Right forelimb (tissue), 1 donor: ENCODE results near the gene MLXIP.

Experiments
- DNase-seq: peaks from one replicate; pipeline ENCODE4 v3.0.0-alpha.2; 2018

Gene MLXIP

DNA sequence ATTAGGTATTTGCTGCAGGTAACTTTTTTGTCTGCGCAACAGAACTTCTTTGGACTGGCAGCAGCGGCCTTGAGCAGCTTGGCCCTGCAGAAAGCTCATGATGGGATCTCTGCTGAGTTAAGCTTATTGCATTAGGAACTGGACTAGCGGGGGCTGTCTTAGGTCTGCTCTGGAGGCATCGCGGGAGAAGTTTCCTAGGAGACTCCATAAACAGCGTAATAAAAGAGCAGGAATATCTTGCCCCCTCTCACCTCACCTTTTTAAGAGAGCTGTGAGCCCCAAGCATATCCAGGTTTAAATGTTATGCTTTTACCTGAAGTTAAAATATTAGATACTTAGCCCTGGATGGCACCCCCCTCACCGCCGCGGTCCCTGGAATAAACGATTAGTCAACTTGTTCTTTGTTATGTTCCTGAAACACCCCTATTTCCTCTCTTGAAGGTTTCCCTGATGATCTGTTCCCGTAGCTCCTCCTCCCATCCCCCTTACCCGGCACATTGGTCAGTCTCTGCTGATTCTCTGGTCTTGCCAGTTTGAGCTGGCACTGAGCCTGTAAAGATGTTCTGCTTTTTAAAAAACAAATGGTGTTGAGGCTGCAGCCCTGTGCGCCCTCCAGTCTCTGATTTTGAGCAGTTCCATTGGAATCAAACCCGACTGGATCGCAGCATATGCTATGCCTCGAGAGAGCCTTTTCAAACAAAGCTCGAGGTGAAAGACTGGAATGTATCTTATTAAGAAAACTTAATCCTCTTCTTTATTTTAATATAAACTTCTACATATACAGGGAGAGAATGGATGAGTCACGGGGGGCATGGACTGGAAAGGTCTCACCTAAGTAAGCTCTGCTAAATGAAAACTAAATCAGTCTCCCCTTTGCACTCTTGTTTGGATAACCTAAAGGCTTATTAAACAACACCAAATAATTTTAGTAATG is 1.9 kb downstream of the MLXIP start:
- DNase-seq = no peak

DNA sequence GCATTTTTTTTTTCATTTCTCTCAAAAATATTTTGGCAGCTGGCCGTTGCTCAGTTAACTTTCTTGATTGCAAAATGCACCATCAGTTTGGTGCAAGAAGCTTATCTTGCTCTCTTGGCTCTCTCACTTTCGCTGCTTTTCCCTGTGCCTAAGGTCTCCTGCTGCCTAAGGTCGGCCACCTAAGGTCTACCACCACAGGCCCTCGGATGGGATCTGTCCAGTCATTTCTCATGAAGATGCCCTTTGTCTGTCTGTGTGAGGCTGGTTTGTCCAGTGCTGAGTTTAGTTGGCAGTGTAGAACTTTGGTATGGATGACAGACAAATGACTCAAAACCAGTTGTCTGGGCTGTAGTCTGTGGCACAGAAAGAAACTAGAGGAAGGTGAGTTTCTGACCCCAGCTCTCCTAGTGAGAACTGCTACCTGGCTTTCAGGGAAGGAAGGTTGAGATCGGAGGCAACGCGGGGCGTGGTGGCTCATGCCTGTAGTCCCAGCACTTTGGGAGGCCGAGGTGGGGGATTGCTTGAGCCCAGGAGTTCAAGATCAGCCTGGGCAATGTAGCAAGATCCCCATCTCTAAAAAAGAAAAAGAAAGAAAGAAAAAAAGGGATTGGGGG is 2.6 kb downstream of the MLXIP start:
- DNase-seq = no peak

DNA sequence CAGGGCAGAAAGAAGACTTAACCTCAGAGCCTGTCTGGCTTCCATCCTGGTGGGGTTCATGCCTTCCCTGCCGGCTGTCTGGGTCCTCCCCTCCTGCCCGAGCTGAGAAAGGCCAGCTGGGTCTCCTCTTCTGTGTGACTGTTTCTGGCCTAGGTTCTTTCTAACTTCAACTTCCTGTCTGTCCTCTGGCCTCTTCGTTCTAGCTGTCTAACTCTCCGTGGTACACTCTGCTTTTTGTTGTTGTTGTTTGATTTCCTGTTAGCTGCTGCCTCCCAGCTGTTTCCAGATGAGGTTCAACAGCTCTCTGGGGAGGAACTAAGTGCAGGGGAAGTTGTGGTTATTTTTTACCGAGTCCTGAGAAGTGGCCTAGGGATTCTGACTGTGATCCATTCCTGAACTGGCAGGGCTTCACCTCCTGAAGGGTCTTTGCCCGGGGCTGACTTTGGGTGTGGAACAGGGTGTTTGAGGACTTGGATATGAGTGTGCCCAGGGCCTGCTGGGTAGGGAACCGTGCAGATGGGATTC is 3.2 kb downstream of the MLXIP start:
- DNase-seq = no peak

DNA sequence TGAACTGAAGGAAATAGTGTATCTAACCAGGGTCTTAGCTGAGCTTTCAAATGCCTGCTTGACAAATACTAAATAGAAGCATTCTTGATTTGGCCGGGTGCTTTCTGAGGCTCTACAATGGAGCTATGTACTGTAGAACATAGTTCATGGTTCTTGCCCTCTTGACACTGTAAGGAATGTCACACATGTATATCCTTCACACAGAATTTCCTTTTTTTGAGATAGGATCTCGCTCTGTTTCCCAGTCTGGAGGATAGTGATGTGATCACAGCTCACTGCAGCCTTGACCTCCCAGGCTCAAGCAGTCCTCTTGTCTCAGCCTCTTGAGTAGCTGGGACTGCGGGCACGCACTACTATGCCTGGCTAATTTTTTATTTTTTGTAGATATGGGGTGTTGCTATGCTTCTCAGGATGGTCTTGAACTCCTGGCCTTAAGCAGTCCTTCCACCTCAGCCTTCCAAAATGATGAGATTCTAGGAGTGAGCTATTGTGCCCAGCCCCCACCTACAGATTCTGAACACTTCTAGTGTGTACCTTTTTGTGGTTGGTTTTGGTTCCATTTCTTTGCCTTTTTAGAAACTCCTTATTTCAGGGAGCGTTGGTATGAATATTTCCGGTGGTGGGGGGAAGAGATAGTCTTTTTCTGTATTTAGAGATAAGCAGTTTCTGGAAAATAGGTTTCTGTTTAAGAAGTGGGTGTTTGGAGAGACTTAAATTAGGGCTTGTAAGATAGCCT is 4.2 kb downstream of the MLXIP start:
- DNase-seq = no peak

DNA sequence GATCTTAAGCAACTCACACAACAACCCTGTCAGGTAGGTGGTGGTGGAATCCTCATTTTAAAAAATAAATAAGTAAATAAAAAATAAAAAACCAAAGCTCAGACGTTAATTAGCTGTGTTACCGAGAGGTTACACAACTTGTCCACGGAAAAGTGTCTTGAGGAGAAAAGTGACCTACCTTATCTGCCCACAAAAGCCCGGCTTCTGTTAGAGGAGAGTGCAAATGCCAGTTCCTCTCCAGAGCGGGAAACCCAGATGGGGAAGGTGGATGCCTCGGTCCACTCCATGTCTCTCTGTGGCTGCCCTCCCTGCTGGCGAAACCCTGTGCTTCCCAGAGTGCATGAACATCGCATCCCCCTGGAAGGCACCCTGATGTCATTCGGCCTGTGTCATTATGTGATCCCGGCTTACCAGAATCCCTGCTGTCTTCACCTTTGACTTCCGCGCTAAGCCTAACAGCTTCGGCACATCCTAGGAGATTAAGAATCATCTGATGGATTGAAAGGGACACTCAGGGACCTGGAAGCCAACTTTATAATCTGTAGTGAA is 6.4 kb downstream of the MLXIP start:
- DNase-seq = no peak

DNA sequence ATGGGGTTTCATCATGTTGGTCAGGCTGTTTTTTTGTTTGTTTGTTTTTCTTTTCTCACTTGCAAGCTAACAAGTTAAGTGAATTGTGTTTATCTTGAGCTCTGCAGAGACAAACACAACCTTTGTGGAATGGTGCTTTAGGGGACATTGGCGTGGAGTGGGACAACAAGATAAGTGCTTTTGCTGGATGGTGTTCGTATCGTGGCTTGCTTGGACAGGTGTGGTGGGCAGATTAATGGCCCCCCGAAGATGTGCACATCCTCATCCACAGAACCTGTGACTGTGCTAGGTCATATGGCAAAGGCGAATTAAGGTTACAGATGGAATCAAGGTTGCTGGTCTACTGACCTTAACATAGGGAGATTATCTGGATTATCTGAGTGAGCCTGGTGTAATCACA is 7.0 kb downstream of the MLXIP start:
- no peak for DNase-seq

DNA sequence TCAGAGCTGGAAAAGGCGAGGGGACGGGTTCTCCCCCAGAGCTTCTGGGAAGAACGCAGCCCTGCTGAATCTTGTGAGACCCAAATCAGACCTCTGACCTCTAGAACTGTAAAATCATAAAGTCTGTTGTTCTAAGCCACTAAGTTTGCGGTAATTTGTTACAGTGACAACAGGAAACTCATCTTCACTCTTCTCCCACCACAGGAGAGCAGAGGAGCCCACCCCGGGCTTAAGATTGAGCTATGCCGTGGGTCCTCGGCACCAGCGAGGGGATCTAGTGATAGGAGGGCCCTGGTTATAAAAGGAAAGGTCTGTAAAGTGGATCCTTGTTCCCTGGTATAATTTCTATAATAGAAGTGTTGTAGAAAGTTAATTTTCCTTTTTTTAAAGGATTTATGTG is 7.6 kb downstream of the MLXIP start:
- DNase-seq = no peak

DNA sequence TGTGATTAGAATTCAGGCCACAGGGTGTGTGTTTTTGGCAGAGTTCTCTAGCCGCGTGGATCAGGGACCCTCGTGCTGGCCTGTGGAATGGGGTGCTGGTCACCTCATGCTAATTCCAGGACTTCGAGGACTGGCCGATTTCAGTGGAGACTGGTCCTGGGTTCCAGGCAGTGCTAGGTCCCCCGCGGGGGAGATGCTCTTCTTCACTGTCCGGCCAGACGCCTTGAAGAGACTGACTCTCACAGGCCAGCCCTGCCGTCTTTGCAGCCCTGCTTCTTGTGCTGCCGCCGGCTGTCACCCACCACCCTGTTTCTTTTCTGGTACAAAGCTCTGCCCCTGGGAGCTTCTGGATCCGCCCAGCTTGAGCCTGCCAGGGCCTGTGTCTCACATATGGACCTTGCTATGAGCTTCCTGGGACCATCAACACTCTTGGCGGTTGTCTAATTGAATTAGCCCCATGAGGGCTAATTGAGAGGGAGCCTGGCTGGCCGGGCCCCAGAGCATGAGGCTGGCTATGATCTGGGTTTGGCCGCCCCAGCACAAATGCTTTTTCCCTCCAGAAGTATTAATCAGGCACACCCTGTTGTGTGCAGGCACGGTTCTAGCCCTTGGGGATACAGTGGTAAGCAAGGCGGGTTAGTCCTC is 8.2 kb downstream of the MLXIP start:
- DNase-seq = no peak

DNA sequence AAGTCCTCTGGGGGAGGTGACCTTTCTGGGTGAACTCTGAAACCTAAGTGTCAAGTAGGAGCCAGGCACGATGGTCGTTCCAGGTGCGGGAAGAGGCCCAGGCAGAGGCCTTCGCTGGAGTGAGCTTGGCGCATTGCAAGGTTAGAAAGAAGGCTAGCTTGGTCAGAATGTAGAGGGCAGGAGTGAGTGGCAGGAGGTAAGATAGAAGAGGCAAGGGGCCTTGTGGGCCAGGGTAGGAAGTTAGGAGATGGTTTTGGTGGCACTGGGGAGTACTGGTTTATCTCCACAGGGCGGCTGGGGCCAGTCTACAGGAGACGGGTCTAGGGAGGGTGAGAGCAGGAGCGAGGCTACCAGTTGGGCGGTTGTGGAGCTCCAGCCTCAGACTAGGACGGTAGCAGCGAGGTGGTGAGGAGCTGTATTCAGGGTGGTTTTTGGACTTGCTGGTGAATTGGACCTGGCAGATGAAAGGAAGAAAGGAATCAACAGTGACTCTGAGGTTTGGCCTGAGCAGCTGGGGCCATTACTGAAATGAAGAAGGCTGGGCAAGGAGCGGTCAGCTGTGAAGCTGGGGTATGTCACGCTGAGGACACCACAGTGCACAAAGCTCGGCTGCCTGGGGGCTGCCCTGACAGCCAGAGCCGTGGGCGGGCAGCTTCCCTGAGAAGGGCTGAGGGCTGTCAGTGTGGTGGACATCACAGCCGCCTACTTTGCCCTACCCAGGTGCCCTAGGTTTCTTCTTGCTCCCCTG is 9.0 kb downstream of the MLXIP start:
- DNase-seq = no peak

DNA sequence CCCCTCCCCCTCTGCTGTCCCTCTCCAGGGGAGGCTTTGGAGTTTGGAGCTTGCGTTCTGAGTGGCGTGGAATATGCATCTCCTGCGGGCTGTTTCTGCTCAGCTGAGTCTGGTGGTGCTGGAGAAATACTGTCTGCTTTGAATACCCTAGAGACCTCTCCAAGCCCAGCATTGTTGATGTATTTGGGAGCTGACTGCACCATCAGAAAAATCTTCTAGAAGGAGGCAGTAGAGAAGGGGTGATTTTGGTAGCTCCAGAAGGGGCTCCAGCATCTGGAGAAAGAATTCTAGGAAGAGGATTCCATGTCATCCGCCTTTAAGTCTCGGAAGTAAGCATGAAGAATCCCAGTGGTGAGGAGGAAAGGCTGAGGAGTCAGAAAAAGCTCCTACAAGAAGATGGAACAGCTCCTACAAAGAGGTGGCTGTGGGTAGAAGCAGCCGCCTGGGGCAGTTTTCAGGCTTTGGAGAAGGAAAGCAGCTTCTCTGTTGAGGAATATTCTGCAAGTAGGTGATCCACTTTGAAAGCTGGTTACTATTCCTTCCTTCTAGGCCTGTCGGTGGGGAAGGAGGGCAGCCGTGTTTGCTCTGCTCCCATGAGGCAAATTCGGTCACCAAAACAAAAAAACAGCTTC is 9.7 kb downstream of the MLXIP start:
- DNase-seq = no peak

DNA sequence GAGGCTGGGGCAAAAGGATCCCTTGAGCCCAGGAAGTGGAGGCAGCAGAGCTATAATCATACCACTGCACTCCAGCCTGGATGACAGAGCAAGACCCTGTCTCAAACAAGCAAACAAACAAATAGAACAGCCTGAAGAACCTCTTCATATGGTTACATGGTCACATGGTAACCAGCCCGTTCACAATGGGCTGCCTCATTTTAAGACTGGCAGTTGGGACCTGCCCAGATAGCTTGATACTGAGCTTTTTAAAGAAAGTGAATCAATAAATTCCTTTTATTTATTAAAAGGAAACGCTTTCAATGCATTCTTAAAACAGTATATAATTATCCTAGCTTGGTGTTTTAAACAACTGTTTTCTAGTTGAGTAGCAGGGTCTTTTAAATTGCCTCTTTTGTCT is 10.5 kb downstream of the MLXIP start:
- no peak for DNase-seq

DNA sequence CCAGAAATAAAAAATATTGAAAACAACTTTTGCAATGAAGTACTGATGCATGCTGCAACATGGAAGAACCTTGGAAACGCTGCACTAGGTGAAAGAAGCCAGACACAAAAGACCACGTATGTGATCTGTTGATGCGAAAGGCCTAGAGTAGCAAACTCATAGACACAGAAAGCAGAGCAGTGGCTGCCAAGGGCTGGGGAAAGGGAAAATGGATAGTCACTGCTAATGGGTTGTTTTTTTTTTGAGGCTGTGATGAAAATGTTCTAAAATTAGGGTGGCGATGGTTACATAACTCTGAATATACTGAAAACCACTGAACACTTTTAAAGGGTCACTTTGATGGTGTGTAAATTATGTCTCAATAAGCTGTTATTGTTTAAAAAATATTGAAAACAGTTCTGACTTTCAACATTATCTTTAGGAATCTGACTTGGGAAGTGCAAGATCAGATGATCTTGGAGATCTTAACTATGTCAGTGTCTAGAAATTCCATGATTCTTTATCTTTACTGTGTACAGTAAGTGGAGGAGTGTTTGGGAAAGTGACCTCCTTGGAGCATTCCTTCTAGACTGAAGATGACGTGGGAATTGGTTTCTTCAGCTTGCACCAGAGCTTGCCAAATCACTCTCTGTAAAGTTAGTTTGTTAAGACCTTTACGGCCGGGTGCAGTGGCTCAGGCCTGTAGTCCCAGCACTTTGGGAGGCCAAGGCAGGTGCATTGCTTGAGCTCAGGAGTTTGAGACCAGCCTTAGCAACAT is 12.4 kb downstream of the MLXIP start:
- DNase-seq = no peak

DNA sequence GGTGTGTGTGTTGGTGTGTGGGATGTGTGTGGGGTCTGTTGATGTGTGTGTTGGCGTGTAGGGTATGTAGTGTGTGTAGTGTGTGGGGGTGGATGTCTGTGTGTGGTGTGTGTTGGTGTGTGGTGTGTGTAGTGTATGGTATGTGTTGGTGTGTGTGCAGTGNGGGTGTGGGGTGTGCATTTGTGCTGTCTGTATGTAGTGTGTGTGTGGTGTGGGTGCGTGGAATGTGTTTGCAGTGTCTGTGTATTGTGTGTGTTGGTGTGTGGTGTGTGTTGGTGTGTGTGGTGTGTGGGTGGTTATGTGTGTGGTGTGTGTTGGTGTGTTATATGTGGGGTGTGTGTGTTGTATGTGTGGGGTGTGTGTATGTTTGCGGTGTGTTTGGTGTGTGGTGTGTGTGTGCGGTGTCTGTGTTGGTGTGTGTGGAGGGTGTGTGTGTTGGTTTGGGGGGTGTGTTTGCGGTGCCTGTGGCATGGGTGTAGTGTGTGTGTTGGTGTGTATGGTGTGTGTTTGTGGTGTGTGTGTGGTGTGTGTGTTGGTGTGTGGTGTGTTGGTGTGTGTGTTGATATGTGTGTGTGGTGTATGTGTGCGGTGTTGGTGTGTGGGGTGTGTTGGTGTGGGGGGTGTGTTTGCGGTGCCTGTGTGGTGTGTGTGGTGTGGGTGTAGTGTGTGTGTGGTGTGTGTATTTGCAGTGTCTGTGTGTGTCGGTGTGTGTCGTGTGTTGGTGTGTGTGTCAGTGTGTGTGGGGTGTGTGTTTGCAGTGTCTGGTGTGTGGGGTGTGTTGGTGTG is 14.7 kb downstream of the MLXIP start:
- no peak for DNase-seq

DNA sequence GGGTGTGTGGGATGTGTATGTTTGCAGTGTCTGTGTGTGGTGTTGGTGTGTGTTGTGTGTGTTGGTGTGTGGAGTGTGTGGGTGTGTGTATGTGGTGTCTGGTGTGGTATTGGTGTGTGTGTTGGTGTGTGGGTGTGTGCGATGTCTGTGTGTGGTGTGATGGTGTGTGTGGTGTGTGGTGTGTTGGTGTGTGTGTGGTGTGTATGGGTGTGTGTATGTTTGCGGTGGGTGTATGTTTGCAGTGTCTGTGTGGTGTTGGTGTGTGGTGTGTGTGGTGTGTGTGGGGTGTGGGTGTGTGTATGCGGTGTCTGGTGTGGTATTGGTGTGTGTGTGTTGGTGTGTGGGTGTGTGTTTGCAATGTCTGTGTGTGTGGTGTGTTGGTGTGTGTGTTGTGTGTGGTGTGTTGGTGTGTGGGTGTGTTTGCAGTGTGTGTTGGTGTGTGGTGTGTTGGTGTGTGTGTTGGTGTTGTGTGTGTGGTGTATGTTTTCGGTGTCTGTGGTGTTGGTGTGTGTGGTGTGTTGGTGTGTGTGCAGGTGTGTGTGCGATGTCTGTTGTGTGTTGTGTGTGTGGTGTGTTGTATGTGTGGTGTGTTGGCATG is 15.7 kb downstream of the MLXIP start:
- DNase-seq = no peak

DNA sequence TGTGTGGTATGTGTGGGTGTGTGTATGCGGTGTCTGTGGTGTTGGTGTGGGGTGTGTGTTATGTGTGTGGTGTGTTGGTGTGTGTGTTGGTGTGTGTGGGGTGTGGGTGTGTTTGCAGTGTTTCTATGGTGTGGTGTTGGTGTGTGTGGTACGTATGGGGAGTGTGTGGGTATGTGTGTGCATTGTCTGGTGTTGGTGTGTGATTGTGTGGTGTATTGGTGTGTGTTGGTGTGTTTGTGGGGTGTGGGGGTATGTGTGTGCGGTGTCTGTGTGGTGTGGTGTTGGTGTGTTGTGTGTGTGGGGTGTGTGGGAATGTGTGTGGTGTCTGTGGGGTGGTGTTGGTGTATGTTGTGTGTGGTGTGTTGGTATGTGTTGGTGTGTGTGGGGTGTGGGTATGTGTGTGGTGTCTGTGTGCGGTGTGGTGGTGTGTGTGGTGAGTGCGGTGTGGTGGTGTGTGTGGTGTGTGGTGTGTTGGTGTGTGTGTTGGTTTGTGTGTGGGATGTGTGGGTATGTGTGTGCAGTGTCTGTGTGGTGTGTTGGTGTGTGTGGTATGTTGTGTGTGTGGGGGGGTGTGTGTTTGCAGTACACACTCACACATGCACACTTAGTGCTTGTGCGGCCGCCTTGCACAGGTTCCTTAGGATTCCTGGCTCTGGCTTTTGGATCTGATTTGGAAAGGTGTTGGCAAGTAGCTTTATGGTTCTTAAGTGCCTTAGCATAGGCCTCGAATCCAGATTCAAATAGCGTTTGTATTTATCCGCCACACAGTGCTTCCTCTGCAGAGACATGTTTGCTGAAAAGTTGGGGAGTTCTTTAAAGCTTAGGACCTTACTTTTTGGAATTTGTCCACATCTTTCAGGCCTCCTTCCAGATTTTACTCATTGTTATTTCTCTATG is 16.4 kb downstream of the MLXIP start:
- DNase-seq = no peak

DNA sequence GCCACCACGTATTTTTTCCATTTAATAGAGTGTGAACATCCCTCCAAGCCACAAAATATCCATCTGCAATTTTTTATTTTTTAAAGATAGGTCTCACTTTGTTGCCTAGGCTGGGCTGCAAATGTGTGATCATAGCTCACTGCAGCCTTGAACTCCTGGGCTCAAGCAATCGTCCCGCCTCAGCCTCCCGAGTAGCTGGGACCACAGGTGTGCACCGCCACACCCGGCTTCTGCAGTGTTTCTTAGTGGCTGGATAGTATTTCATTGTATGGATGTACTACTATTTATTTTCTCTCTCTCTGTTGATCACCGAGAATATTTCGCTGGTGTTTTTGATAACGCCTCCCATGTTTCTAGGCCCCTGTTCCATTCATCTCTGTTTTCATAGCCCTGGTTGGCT is 17.5 kb downstream of the MLXIP start:
- DNase-seq = no peak

DNA sequence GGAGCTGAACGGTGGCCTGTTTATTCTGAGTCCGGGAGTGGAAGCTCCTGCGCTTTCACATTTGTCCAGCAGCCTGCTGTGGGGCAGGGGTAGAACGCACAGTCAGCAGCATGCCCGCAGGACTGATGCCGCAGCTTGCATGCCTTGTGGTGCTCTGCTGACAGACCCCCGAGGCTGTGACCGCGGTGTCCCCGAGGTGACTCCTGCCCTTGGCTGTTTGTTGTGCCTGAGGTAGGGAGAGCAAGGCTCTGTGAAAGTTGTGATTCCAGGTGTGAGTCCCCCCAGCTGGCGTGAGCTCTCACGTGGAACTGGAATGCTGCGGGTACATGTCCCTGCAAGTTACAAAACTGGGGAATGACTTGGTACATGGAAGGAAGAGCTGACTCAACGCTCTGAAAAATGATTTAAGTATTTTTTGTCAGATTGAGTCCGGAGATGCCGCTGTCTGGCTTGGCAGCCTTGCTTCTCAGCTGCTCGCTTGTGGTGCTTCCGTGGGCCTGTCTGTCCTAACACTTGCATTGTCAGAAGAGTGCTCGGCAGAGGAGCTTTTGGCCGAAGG is 18.1 kb downstream of the MLXIP start:
- DNase-seq = no peak

DNA sequence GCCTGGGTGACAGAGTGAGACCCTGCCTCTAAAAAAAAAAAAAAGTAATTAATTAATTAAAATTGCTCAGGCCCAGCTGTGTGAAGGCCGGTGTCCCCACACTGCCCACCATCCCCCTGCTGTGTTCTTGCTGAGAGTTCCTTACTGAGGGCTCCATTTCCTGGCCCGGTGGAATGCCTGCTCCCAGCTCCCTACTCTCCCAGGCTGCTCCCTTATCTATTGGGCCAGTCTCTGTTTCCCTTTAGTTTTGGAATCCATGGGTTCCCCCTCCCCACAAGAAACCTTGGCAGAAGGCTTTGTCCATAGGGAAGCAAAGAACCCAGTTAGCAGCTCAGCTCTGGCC is 19.0 kb downstream of the MLXIP start:
- no peak for DNase-seq
